GM18858 (cell line): ENCODE results near the gene DLL1.
"Not testable (repeated sequence)": the region's sequence is repeated elsewhere in the genome, so short reads cannot be mapped to it uniquely, and the experiment has no call there.

Experiments
- ATAC-seq: cut with Tn5 transposase; IDR thresholded peaks from one replicate; pipeline ENCODE4 v1.9.1; 2021; ENCODE audit not compliant: unreplicated experiment

Gene DLL1

GRCh38 chr6:170290296-170291128 lies at the start of gene DLL1:
TSS of gene DLL1 (minus strand) at chr6:170291078. CDS start at chr6:170290139, 939 bp downstream.
- no peak for ATAC-seq

GRCh38 chr6:170335199-170335598 lies 44.3 kb upstream of the DLL1 start:
- ATAC-seq: not testable (repeated sequence)

- no peak for ATAC-seq
Observed at GRCh38 chr6:170329321-170329720, 38.4 kb upstream of the DLL1 start.

- ATAC-seq: no peak
Observed at GRCh38 chr6:170317718-170318117, 26.8 kb upstream of the DLL1 start.

- ATAC-seq: no peak
Observed at GRCh38 chr6:170317076-170317475, 26.2 kb upstream of the DLL1 start.

GRCh38 chr6:170316071-170316470 lies 25.2 kb upstream of the DLL1 start:
- ATAC-seq: no peak

GRCh38 chr6:170314983-170315382 lies 24.1 kb upstream of the DLL1 start:
- no peak for ATAC-seq

- no peak for ATAC-seq
Observed at GRCh38 chr6:170313716-170314295, 22.9 kb upstream of the DLL1 start.

- ATAC-seq: no peak
Observed at GRCh38 chr6:170312876-170313275, 22.0 kb upstream of the DLL1 start.

- no peak for ATAC-seq
Observed at GRCh38 chr6:170311696-170312095, 20.8 kb upstream of the DLL1 start.

GRCh38 chr6:170308761-170309160 lies 17.9 kb upstream of the DLL1 start:
- ATAC-seq: no peak

GRCh38 chr6:170307080-170307545 lies 16.2 kb upstream of the DLL1 start:
- no peak for ATAC-seq

GRCh38 chr6:170306324-170307079 lies 15.6 kb upstream of the DLL1 start, which contains the start of gene FAM120B:
TSS of gene FAM120B (plus strand) at chr6:170306758. CDS start at chr6:170317391, 10,633 bp downstream.
- ATAC-seq: peak; percentile 95

GRCh38 chr6:170305805-170306323 lies 15.0 kb upstream of the DLL1 start:
- peak; percentile 5 for ATAC-seq

GRCh38 chr6:170301184-170301583 lies 10.3 kb upstream of the DLL1 start:
- no peak for ATAC-seq

- no peak for ATAC-seq
Observed at GRCh38 chr6:170298688-170299087, 7.8 kb upstream of the DLL1 start.

- no peak for ATAC-seq
Observed at GRCh38 chr6:170297576-170298330, 6.9 kb upstream of the DLL1 start.

GRCh38 chr6:170296746-170297575 lies 6.1 kb upstream of the DLL1 start:
- no peak for ATAC-seq

GRCh38 chr6:170296423-170296745 lies 5.5 kb upstream of the DLL1 start:
- ATAC-seq: no peak
